EH (cell line): Measurements from ENCODE around the gene CLSTN2.

Experiments used
- DNase-seq: peaks from one replicate; pipeline ENCODE4 v3.0.0-alpha.2; 2015; ENCODE audit warnings: low read depth

CLSTN2 gene

GRCh38 chr3:140509534-140509933, 574.5 kb downstream of the CLSTN2 start:
- no peak for DNase-seq

DNA sequence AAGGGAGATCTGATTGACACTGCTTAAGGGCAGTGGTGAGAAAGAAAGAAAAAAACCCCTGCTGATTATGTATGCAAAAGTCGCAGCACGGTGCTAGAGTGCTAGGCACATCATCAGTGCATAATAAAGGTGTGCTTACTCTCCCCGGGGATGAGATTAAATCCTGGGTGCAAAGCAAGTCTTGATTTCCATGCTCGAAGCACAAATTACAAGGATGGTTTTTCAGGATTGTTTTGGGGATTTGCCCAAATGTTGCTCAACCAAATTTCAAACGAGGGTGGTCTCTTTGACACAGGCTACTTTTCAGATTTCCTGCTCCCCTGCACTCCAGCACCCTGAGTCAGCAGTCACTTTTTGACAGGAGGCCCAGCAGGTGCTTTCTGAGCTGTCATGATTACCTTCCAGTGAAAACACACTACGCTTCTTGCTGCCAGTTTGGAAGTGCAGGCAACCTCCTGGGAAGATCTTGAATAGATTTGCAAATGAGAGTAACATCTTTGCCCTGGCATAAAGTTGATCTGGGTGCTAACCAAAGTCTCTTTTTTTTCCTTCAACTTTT, 575.4 kb downstream of the CLSTN2 start:
- no peak for DNase-seq

DNA sequence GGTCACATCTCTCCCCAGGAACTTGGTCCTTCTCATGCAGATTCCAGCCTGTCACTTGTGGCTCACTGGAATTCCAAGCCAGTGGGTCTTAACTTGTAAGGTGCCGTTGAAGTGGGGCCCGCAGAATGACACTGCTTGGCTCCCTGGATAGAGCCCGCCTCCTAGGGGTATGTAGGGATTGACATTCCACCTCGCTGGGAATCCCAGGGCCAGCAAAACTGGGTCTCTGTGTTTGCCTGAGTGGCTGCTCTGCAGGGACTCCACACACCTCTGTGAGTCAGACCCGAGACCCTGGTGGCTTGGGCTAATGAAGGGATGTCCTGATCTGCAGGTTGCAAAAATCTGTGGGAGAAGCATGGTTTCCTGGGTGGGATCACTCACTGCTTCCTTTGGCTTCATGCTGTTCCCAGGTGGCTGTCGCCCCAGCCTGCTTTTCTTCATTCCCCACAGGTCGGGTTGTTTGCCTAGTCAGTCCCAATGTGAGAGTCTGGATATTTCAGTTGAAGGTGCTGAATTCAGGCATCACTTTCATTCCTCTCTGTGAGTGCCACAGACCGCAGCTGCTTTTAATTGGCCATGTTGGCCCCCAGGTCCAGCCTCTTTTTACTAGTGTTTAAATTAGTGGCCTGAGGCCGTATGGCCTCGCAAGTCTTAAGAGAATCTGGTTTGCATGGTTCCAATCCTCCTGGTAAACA, 586.9 kb downstream of the CLSTN2 start:
- DNase-seq: no peak

DNA sequence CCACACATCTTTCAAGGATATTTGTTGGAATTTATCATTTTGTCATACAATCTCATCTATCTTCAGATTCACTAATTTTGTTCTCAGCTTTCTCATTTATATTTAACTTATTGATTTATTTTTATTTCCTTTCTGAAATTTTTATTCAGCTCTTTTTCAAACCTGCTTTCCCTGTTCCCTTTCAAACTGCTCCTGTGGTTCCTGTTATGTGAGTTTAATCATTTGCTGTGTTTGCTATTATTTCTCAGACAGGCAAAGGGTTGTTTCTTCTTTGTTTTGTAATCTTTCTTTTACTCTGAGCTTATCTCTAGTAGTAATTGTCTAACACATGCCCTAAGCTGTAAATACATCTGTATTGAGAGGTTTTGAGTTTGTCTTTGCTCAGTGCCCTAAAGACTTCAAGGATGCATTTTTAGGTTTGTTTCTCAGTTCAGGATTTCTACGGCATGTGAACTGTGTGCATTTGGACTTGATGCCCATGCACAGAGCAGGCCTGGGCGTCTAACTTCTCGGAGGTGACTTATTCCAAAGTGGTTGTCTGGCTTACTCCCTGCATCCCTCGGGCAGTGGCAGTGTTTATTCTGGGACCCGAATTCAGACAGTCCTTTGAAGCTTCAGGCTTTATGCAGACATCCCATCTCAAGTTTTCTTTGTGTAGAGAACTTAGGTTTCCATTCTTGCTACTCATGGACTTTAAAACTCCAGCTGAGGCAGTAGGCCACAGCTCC, 587.8 kb downstream of the CLSTN2 start:
- DNase-seq: no peak

DNA sequence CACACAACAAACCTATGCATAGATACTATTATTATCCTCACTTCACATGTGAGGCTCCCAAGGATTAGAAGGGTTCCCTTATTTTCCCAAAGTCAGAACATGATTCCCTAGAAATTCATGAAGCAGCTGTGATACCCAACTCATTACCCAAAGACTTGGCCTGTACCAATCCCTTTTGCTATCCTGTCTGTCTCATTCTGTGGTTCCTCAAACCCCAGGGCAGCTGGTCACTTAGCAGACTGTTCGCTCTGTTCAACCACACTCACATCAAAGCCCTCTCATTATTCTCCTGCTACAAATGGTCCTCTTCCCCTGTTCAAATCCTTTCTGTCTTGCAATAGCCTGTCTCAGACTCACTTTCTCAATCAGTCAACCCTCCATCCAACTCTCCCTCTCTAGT, 588.6 kb downstream of the CLSTN2 start:
- no peak for DNase-seq

GRCh38 chr3:140527156-140527555, 592.2 kb downstream of the CLSTN2 start:
- DNase-seq: no peak

- peak; percentile 33 for DNase-seq
These were observed 594.1 kb downstream of the CLSTN2 start for GRCh38 chr3:140529096-140529495.

DNA sequence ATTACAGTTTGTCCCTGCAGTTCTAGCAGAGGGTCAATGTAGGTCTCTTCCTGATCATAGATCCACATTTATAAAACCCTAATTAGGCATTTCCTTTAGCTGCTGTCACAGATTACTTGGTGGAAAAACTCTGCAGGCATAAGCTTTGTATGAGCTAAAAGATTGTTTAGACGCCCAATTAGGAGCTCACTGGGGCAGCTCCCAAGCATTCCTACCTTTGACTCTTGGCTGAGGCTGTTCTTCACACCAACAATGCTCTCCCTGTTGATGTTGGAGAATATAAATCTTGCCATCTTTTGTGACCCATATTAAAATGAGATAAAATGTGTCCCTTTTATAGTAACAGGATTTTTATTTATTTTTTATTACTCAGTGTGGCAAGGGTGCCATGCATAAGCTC, 594.6 kb downstream of the CLSTN2 start:
- DNase-seq: no peak

GRCh38 chr3:140530131-140530530, 595.1 kb downstream of the CLSTN2 start:
- DNase-seq: no peak

DNA sequence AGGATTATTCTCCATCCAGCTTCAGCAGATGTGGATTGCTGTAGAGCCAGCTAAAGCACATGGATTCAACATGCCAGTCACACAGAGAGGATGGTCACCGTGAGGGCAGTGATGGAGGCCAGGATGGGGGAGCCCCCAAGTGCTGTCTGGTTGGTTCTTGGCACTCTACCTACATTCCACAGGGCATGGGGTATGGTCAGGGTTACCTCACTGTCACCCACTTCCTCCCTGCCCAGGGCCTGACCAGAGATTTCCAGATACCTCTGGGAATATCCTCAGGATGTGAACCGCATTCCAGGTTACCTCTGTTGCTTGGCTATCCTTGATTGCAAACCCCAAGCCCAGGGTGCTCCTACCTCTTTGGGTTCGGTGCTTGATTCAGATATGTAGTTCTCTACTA, 595.6 kb downstream of the CLSTN2 start:
- no peak for DNase-seq

GRCh38 chr3:140532793-140533330, 597.9 kb downstream of the CLSTN2 start:
- DNase-seq: no peak

GRCh38 chr3:140536926-140537726, 602.1 kb downstream of the CLSTN2 start:
- no peak for DNase-seq

DNA sequence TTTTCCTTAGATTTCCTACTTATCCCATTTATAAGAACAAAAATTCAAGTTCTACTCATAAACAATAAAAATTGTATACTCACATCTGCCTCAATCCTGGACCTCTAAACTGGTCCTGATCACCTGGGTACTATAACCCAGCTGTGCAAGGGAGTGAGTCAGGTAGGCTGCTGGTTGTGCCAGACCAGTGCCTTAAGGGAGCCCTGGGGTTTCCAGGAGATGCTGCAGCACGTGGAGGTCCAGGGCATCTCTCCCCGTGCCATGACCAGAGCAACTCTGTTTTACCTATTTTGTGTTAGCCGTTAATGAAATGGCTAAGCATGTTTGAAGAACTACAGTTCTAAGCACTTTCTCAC, 602.7 kb downstream of the CLSTN2 start:
- DNase-seq: no peak

DNA sequence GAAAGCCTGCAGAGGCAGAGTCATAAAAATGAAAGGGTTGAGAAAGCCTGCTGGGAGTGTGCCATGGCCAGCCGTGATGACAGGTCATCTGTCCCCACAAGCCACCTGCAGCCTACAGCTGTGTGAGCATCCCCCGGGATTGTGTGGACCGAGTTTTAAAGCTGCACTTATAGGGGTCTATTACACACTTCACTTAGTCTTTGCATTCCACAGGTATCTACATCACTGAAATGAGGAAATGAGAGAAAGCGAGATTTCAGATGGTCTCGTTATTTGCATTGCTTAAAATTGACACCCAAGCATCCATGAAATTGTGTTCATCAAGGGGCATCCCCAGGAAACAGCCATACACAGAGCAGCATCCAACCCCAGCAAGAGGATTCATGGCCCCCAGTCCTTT, 605.3 kb downstream of the CLSTN2 start:
- no peak for DNase-seq

- DNase-seq: no peak
These were observed 607.1 kb downstream of the CLSTN2 start for GRCh38 chr3:140541975-140542653.

DNA sequence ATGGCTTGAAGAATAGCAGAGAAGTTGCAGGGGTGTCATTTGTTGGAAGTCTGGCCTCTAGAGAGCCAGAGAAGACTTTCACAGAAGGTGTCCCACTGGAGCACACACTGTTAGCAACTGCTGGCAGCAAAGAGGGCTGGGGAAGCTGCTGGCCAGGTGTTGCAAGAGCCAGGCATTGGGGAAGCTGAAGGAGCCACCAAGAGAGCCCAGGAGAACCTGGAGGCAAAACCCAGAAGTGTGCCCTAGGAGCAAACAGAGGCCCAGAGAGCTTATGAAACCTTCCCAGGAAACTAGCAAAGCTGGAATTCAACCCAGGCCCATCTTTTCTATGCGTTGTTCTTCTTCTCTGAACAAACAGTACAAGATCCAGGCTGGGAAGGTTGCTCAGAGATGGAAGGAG, 610.2 kb downstream of the CLSTN2 start:
- DNase-seq: no peak

- peak; percentile 4 for DNase-seq
These were observed 610.8 kb downstream of the CLSTN2 start for GRCh38 chr3:140545756-140546155.

- DNase-seq: no peak
These were observed 611.7 kb downstream of the CLSTN2 start for GRCh38 chr3:140546649-140547048.

- no peak for DNase-seq
These were observed 617.4 kb downstream of the CLSTN2 start for GRCh38 chr3:140552403-140552802.

GRCh38 chr3:140552898-140553297, 617.9 kb downstream of the CLSTN2 start:
- DNase-seq: no peak

GRCh38 chr3:140553591-140553990, 618.6 kb downstream of the CLSTN2 start:
- no peak for DNase-seq

DNA sequence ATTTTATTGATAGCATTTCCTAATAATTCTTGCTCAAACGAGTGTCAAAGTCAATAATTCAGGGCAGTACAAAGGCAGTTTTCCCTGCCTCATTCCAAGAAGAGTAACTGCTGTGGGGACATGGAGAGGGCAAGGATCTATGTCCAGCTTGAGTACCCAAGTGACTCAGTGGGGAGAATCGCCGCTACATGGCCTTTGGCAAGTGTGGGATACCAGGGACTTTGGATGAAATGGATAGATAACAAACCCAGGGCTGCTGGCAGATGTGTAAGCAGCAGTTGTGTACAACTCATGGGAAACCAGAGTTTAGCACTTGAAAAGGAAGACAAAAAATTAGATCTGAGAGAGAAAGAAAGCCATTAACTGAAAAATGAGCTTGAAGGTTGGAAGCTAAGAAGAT, 620.7 kb downstream of the CLSTN2 start:
- DNase-seq: no peak
